NCI-H2081 treated with DMSO at 0.1 percent for 48 hours (cell line): ENCODE measurements around the gene MSTO1.
"Not testable (repeated sequence)": the region's sequence is repeated elsewhere in the genome, so short reads cannot be mapped to it uniquely, and the experiment has no call there.

Source experiments
- DNase-seq: peaks from one replicate; lab custom pipeline; 2025; lab: John Stamatoyannopoulos, UW

MSTO1 gene

DNA sequence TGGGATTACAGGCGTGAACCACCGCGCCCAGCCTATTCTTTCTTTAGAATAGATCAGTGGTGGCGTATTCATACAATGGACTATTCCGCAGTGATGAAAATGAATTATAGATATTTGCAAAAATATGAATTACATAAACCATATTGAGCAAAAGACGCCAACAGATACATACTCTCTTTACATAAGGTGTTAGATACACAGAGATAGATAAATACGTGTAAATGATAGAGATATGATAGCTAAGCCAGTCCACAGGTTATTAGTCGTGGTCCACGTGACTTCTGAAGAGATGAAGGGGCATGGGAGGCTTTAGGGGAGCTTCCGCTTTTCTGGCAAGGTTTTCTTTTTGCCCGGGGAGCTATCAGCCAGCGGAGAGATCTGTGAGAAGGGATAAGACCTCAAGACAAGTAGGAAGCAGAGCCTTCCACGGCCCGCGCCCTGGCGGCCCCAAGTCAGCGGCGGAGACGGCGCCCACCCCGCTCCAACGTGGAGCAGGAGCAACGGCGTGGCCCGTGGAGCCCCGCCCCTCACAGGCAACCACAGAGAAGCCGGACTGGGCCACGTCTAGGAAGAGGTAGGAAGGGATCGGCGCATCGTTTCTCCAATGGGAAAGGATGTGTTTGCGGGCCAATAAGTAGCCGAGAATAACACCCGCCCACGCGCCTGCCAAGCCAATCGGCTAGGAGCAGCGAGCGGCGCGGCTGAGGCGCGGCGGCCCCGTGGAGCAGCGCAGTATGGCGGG, at the start of gene MSTO1:
Gene MSTO1 (plus strand): TSS at position 704 of the 742 bp plus-strand sequence. CDS start 31 bp downstream, at position 735.
- DNase-seq: peak; percentile 94

GRCh38 chr1:155561779-155562580, 48.0 kb upstream of the MSTO1 start:
- not testable (repeated sequence) for DNase-seq

DNA sequence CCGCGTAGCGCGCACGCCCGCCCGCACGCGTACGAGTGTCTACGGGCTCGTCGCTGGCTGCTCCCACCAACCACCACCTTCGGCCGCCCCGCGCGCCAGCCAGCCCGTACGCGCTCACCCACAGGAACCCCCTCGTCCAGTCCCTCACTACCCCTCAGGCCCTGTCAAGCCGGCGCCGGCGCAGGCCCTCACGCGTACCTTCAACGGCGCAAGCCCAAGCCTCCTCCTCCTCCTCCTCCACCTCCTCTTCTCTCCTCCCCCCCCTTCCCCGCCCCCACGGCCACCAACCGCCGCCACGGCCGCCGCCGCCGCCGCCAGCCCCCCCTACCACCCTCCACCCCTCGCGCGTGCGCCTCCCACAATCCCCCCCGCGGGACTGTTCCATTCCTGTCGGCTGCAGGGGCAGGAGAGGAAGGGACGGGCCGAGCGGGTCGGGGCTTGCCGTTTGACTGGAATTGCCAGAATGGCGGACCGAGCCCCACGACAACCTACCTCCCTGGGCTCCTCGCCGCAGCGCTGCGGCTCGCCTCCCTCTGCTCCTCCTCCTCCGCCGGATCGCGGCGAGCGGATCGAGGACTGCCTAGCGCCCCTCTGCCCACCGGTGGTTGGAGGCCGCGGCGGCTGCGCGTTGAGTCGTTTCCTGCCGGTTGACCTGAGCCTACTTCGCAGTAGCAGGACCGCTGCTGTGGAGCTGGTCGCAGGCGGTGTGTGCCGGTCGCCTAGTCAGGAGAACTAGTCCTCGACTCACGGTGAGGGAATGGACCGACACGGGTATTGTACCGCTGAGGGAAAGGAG, 47.2 kb upstream of the MSTO1 start, which contains the start of gene ASH1L:
Gene ASH1L (minus strand): TSS at position 223 of the 796 bp plus-strand sequence. CDS start 41,284 bp downstream, outside the sequence.
- DNase-seq: peak; percentile 81

GRCh38 chr1:155563377-155564022, 46.5 kb upstream of the MSTO1 start:
- DNase-seq: not testable (repeated sequence)

DNA sequence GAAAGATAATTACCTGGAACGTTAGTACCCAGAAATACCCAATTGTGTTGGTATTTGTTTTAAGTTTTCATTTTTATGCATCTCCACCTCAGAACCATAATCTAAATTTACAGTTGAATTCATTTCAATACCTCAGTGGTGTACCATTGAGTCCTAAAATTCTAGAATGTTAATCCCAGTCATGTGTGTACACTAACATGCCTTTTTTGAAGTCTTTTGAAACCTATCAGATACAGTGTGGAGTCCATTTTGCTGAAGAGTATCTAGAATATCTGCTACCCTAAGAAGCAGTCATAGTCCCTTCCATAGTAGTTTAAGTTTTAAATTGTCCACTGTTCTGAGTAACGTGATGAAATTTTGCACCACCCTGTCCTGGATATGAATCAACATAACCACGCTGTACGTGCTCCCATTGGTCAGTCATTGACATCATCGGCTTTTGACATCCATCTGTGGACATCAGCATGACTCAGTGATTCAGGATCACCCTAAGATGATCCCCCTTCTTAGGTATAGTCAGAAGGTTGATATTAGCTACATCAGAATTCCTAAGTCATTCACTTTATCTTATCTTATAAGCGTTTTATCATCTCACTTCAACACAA, 39.9 kb upstream of the MSTO1 start:
- DNase-seq: no peak

DNA sequence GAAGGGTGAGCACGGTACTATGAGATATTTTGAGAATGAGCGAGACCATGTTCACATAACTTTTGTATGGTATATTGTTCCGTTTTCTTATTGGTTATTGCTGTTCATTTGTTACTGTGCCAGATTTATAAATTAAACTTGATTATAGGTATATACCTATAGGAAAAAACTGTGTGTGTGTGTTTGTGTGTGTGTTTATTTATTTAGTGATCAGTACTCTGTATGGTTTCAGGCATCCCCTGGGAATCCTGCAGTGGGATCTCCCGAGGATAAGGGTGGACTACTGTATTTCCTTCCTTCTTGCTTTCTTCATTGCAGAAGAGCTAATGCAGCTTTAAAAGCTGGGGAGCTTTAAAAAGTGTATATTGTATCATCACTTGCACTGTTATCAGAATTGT, 39.4 kb upstream of the MSTO1 start:
- no peak for DNase-seq

- DNase-seq: no peak
These were observed 35.9 kb upstream of the MSTO1 start for GRCh38 chr1:155574077-155574476.

GRCh38 chr1:155575608-155576007, 34.4 kb upstream of the MSTO1 start:
- DNase-seq: not testable (repeated sequence)

GRCh38 chr1:155583846-155584245, 26.2 kb upstream of the MSTO1 start:
- not testable (repeated sequence) for DNase-seq

GRCh38 chr1:155589282-155589681, 20.7 kb upstream of the MSTO1 start:
- not testable (repeated sequence) for DNase-seq

- DNase-seq: not testable (repeated sequence)
These were observed 19.3 kb upstream of the MSTO1 start for GRCh38 chr1:155590516-155591247.

DNA sequence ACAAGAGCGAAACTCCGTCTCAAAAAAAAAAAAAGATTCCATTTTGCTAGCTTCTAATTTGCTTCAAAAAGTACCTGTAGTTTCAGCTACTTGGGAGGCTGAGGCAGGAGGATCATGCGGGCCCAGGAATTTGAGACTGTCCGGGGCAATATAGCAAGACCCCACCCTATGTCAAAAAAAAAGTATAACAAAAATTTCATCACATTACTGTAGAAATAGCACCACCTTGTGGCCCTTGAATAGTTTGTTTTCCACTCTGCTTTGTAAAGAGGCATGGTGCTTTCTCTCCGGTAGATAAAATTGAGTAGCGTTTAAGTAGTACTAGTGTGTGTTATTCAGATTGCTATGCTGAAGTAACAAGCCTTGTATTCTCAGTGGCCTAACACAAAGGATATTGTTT, 18.2 kb upstream of the MSTO1 start:
- DNase-seq: peak; percentile 66

- DNase-seq: not testable (repeated sequence)
These were observed 14.0 kb upstream of the MSTO1 start for GRCh38 chr1:155595877-155596474.

DNA sequence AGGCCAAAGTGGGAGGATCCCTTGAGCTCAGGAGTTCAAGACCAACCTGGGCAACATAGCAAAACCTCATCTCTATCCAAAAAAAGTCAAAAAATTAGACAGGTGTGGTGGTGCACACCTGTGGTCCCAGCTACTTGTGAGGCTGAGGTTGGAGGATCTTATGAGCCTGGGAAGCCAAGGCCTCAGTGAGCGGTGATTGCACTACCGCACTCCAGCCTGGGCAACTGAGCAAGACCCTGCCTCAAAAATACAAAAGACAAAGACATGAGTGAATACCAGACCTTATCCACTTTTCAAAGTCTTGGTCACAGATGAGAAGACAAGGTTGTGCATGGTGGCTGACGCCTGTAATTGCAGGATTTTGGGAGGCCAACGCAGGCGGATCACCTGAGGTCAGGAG, 13.2 kb upstream of the MSTO1 start:
- DNase-seq: no peak

DNA sequence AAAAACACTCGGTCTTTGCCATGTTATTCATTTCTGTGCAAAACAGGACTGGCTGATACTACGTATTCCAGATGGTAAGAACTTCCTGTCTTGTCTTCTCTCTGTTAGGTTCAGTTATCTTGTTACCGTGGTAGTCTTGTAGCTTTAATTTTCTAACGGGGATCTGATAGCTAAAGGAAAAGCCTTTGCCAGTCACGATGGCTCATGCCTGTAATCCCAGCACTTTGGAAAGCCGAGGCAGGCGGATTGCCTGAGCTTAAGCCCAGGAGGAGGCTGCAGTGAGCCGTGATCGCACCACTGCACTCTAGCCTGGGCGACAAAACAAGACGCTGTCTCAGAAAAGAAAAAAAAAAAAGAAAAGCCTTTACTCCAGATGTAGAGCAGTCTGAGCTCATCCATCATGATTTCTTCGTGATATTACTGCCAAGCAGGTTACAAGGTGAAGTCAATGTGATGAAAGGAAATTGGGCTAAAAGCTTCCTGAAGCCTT, 11.1 kb upstream of the MSTO1 start:
- no peak for DNase-seq

GRCh38 chr1:155599828-155600572, 10.0 kb upstream of the MSTO1 start:
- DNase-seq: not testable (repeated sequence)

DNA sequence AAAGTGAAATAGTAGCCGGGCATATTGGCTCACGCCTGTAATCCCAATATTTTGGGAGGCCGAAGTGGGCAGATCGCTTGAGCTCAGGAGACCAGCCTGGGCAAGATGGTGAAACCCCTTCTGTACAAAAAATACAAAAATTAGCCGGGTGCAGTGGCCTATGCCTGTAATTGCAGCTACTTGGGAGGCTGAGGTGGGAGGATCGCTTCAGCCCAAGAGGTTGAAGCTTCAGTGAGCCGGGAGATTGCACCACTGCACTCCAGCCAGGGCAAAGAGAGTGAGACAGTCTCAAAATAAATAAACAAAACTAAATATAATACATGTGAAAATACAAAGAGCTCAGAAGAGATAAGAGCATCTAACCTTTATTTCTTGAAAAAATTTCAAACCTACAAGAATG, 2.3 kb upstream of the MSTO1 start:
- no peak for DNase-seq

DNA sequence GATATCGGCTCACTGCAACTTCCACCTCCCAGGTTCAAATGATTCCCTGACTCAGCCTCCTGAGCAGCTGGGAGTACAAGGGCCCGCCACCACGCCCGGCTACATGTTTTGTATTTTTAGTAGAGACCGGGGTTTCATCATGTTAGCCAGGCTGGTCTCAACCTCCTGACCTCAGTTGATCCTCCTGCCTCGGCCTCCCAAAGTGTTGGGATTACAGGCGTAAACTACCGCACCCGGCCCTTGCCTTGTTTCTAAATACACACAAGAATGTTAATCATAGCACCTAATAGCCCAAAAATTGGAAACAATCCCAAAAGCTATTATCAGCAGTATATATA, 1.2 kb upstream of the MSTO1 start:
- DNase-seq: no peak

- not testable (repeated sequence) for DNase-seq
These were observed 234 bp downstream of the MSTO1 start for GRCh38 chr1:155610257-155610647.
